Left colon (tissue), 2 donors: Measurements from ENCODE around the gene TOX2. TPM values are rescaled to one million over a fixed set of nuclear protein-coding genes. Genes with fewer than 3 reads are reported as not detected.

ENCODE experiments used
- ATAC-seq: fragments of 200-7000 bp; cut with Tn5 transposase; one replicate; pipeline ENCODE4 v1.9.1; 2020; ENCODE audit warnings: mild to moderate bottlenecking, moderate library complexity
- DNase-seq, 2 donors: peaks; one replicate each; pipeline ENCODE4 v3.0.0-alpha.2; 2020
- intact Hi-C, 2 donors: fragments of 100-400 bp; cut with DNase I in 1 of 2; cut with micrococcal nuclease in 1 of 2; formaldehyde crosslinking; loops; one replicate each; pipeline versions ENCODE4 v1.11.2 to v1.14.0; 2022; cut with DNase I, micrococcal nuclease
- total RNA-seq, 2 donors: library from RNA; stranded (reverse); fragmentation: NEBNext Ultra II Directional; extraction: Animal tissue kit (Norgen Biotek cat#: 25700); gene quantifications; one replicate each; pipeline ENCODE4 v1.2.1, GENCODE V29; 2021
- donor health status: DM: no; HTN: no; CAD: no.
- donor health status: DM: yes; HTN: yes; CAD: no.

TOX2 gene
- total RNA-seq, 2 donors from 2014 or later, result 3.0 to 3.4 TPM

DNA sequence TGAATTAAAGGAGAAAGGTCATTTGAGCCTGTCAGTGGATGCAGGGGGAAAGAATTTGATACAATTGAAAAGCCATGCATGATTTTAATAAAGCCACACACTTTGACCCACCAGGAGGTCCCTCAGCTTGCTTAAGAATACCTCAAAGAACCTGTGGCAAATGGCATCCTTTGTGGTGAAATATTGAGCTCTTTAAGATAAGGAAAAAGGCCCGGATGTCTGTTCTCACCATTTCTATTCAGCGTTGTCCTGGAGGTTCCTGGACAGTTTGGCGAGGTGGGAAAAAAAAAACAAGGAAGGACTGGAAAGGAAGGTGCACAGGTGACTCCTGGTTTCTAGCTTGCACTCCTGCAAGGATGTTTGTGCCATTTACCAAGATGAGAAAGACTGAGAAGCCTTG is 91.0 kb downstream of the TOX2 start:
- no peak for ATAC-seq
- DNase-seq, result no peak
- intact Hi-C loops, result no loop called here

- intact Hi-C loops, result no loop called here
- DNase-seq, result peak in 1 of 2 donors; percentile 6
- no peak for ATAC-seq
These were observed 91.5 kb downstream of the TOX2 start for GRCh38 chr20:44006126-44006525.

DNA sequence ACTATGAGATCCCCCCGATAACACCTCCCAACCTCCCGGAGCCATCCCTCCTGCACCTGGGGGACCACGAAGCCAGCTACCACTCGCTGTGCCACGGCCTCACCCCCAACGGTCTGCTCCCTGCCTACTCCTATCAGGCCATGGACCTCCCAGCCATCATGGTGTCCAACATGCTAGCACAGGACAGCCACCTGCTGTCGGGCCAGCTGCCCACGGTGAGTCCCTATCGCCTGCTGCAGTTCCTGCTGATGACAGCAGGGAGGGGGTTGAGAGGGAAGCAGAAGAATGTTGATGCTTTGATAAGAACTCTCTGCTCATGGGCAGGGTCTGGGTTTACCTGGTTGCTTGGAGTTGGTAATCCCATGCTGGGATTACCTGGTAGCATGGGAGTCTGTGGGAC is 91.9 kb downstream of the TOX2 start:
- DNase-seq, result peak in 1 of 2 donors; percentile 17
- ATAC-seq, result no peak
- intact Hi-C loops, result no loop called here

DNA sequence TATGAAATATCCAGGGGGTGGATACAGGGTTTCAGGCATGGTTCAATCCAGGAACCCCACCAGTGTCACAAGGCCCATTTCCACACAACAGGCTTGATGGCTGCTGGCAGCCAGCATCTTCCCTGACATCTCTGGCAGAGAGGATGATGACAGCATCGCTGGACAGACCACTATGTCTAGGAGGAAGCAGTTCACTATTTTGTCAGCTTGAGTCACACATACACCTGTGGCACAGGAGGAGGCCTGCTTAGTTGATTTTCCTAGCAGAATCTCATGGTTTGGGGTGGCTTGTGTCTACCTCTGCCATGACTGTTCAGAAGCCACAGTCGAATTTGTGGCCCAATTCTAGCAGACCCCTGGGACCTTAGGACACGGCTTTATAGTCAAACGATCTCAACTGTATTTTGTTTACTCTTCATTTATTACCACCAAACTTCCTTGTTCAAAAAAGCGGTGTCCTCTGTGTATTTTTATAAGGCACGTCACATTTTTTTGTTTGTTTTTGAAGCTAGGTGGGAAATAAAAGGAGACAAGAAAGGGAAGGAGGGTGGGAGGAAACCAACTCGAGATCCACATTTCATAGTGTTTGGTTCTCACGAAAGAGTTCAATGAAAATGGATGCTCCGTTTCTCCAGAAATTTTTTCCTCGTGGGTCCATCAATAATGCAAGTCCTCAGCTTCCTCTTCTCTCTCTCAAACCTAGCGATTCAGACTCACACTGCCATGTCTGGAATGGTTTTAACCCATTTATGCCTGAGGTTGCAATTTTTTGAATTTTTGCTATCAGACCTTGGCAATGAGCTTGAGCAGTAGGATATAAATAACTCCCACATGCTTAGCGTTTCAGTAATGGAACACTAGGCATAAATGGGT is 94.4 kb downstream of the TOX2 start:
- intact Hi-C loops, result no loop called here
- DNase-seq, result peak; percentile 23 to 57
- ATAC-seq, result peak; percentile 80

- intact Hi-C loops, result no loop called here
- DNase-seq (peak in 1 of 2 donors; percentile 21), ATAC-seq (no peak)
These were observed 95.0 kb downstream of the TOX2 start for GRCh38 chr20:44009679-44009992.

- peak in 1 of 2 donors; percentile 23 for DNase-seq
- intact Hi-C loops, result no loop called here
- peak; percentile 35 for ATAC-seq
These were observed 95.6 kb downstream of the TOX2 start for GRCh38 chr20:44010162-44010704.

- DNase-seq, result no peak
- intact Hi-C loops, result no loop called here
These were observed 96.7 kb downstream of the TOX2 start for GRCh38 chr20:44011251-44011940.

GRCh38 chr20:44012466-44013226 is 98.0 kb downstream of the TOX2 start:
- intact Hi-C loops, result no loop called here
- DNase-seq (peak in 1 of 2 donors; percentile 5), ATAC-seq (no peak)

More at GRCh38 chr20:44011251-44011940, 96.7 kb downstream of the TOX2 start:
- ATAC-seq, result no peak

- DNase-seq (peak in 1 of 2 donors; percentile 46), ATAC-seq (no peak)
- intact Hi-C loops, result no loop called here
These were observed 100.4 kb downstream of the TOX2 start for GRCh38 chr20:44014807-44015732.

GRCh38 chr20:44015733-44016103 is 101.1 kb downstream of the TOX2 start:
- ATAC-seq (peak; percentile 24), DNase-seq (no peak)

DNA sequence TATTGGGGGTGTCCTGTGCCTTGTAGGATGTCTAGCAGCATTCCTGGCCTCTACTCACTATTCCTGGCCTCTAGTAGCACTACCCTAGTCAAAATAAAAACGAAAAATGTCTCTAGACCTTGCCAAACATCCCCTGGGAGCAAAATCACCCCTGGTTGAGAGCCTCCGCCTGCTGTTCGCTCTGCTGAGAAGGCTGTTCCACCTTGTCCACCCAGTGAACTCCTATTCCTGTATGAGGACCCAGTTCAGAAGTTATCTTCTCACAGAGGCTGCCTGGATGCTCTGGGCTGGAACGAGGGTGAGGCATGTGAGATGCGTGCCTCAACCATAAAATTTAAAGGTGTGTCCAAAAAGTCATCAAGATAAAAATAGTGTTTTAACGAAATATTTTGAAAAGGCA is 101.9 kb downstream of the TOX2 start:
- DNase-seq (no peak), ATAC-seq (no peak)
- intact Hi-C loops, result no loop called here

More at GRCh38 chr20:44015733-44016103, 101.1 kb downstream of the TOX2 start:
- intact Hi-C loops, result no loop called here

- intact Hi-C loops, result no loop called here
- ATAC-seq, result no peak
- DNase-seq, result no peak
These were observed 102.6 kb downstream of the TOX2 start for GRCh38 chr20:44017211-44017610.

DNA sequence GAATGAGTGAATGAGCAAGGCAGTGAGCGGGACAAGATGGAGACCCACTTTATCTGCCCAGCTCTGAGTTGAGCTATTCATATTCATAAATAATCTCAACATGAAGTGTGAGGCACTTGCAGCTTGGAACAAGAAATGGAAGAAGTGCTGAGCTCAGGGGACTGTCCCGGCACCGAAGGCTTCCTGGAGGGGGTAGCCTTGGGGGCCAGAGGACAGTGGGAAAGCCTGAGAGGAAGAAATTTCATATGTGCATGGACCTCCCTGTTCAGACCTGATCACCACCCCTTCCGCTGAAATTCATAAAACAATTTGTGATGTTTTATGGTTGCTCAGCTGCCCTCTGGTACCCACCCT is 103.2 kb downstream of the TOX2 start:
- DNase-seq, result no peak
- no peak for ATAC-seq
- intact Hi-C loops, result no loop called here

- intact Hi-C loops, result no loop called here
- peak; percentile 91 to 95 for DNase-seq
- ATAC-seq, result peak; percentile 91
These were observed 103.7 kb downstream of the TOX2 start for GRCh38 chr20:44018259-44018941.

GRCh38 chr20:44018942-44019637 is 104.4 kb downstream of the TOX2 start:
- intact Hi-C loops, result no loop called here
- DNase-seq (no peak), ATAC-seq (no peak)

DNA sequence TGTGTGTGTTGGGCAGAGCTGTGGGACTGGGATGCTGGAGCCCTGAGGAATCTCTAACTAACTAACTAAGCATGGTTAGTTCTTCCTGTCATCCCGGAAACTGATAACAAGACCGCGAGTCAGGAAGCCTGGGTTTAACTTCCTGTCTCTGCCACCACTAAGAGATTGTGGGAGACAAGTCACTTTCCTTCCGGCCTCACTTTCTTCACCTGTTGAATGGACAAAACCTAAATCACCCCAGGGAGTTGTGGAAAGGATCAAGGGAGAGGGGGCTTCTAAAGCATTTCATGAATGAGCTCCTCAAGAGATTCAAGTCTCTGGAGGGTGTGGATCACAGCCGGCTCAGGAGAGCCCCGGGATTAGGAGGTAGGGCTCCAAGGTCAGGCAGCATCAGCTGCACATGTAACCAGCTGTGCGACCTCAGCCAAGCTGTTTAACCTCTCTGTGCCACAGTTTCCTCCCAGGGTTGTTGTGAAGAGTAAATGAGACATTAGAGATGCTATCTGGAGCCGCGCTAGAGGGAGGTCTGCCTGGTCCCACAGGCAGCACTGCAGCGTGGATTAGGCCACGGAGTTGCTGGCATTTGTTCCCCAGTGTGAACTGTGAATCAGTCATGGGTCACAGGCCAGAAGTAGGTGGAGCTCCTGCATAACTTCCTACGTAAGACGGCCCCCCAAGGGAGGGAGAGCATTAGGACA is 105.1 kb downstream of the TOX2 start:
- no peak for ATAC-seq
- no peak for DNase-seq
- intact Hi-C loops, result no loop called here
